T-helper 2 cell treated with Interferon-gamma antibody and Interleukin-4, amounts not matched to agents 5 μg/mL and 100 μg/mL, for 36 hours (primary cell): ENCODE data around the gene JSRP1.

ENCODE experiments used
- DNase-seq: peaks from one replicate; pipeline ENCODE4 v3.0.0; 2021; ENCODE audit warnings: low spot score
- H3K27ac Mint-ChIP-seq: one replicate; pipeline ENCODE4 v1.8.0; 2021; ENCODE audit warnings: mild to moderate bottlenecking, mixed read lengths
- H3K27me3 Mint-ChIP-seq: one replicate; pipeline ENCODE4 v1.8.0; 2021; ENCODE audit warnings: low read depth, mixed read lengths
- H3K36me3 Mint-ChIP-seq: one replicate; pipeline ENCODE4 v1.8.0; 2021; ENCODE audit warnings: low read depth, mixed read lengths
- H3K4me1 Mint-ChIP-seq: one replicate; pipeline ENCODE4 v1.8.0; 2021; ENCODE audit warnings: low read depth, mixed read lengths
- H3K4me3 Mint-ChIP-seq: one replicate; pipeline ENCODE4 v1.8.0; 2022; ENCODE audit warnings: mild to moderate bottlenecking, moderate library complexity, mixed read lengths
- H3K9me3 Mint-ChIP-seq: one replicate; pipeline ENCODE4 v1.8.0; 2021; ENCODE audit warnings: mixed read lengths

The JSRP1 gene

GRCh38 chr19:2255982-2256685, at the start of gene JSRP1:
TSS of gene JSRP1 (minus strand) at chr19:2256417. CDS start at chr19:2255314, 1,103 bp downstream.
- H3K4me3 Mint-ChIP-seq: no peak within 1 kb of the TSS
- H3K36me3 Mint-ChIP-seq: no peaks in the 10 kb centered on the region
- peaks cover 19% of the 10 kb centered on the region for H3K4me1 Mint-ChIP-seq
- DNase-seq: no peak
- H3K27me3 Mint-ChIP-seq: peaks cover 15% of the 10 kb centered on the region
- H3K9me3 Mint-ChIP-seq: no peaks in the 10 kb centered on the region
- peak within 1 kb of the TSS; percentile 85 for H3K27ac Mint-ChIP-seq

GRCh38 chr19:2305452-2306280, 49.4 kb upstream of the JSRP1 start:
- H3K27ac Mint-ChIP-seq: no peak overlapping the region
- H3K36me3 Mint-ChIP-seq: no peaks in the 10 kb centered on the region
- no peak for DNase-seq
- no peaks in the 10 kb centered on the region for H3K9me3 Mint-ChIP-seq
- peaks cover 71% of the 10 kb centered on the region for H3K27me3 Mint-ChIP-seq
- no peak overlapping the region for H3K4me3 Mint-ChIP-seq
- peaks cover 6% of the 10 kb centered on the region for H3K4me1 Mint-ChIP-seq

- peaks cover 49% of the 10 kb centered on the region for H3K27me3 Mint-ChIP-seq
- H3K36me3 Mint-ChIP-seq: no peaks in the 10 kb centered on the region
- DNase-seq: no peak
- no peak overlapping the region for H3K27ac Mint-ChIP-seq
- H3K9me3 Mint-ChIP-seq: no peaks in the 10 kb centered on the region
- H3K4me1 Mint-ChIP-seq: peaks cover 4% of the 10 kb centered on the region
- no peak overlapping the region for H3K4me3 Mint-ChIP-seq
These were observed 47.1 kb upstream of the JSRP1 start for GRCh38 chr19:2303211-2303798.

- peaks cover 4% of the 10 kb centered on the region for H3K4me1 Mint-ChIP-seq
- H3K4me3 Mint-ChIP-seq: no peak overlapping the region
These were observed 46.3 kb upstream of the JSRP1 start for GRCh38 chr19:2302319-2303210.

GRCh38 chr19:2300533-2300932, 44.3 kb upstream of the JSRP1 start:
- Mint-ChIP-seq H3K36me3 (no peaks in the 10 kb centered on the region), H3K4me1 (peaks cover 4% of the 10 kb centered on the region), H3K4me3 (no peak overlapping the region), H3K9me3 (no peaks in the 10 kb centered on the region), H3K27ac (no peak overlapping the region), H3K27me3 (peaks cover 32% of the 10 kb centered on the region)
- no peak for DNase-seq

More at GRCh38 chr19:2302319-2303210, 46.3 kb upstream of the JSRP1 start:
- H3K9me3 Mint-ChIP-seq: no peaks in the 10 kb centered on the region
- no peaks in the 10 kb centered on the region for H3K36me3 Mint-ChIP-seq
- H3K27ac Mint-ChIP-seq: no peak overlapping the region
- peaks cover 49% of the 10 kb centered on the region for H3K27me3 Mint-ChIP-seq
- DNase-seq: no peak

- Mint-ChIP-seq H3K9me3 (no peaks in the 10 kb centered on the region), H3K27me3 (peaks cover 2% of the 10 kb centered on the region), H3K4me3 (no peak overlapping the region), H3K27ac (no peak overlapping the region), H3K4me1 (peaks cover 2% of the 10 kb centered on the region), H3K36me3 (peaks cover 17% of the 10 kb centered on the region)
- DNase-seq: no peak
These were observed 39.9 kb upstream of the JSRP1 start for GRCh38 chr19:2296141-2296540.

- H3K4me3 Mint-ChIP-seq: no peak overlapping the region
- DNase-seq: no peak
- no peaks in the 10 kb centered on the region for H3K9me3 Mint-ChIP-seq
- H3K27ac Mint-ChIP-seq: no peak overlapping the region
- H3K4me1 Mint-ChIP-seq: peaks cover 2% of the 10 kb centered on the region
- H3K27me3 Mint-ChIP-seq: no peaks in the 10 kb centered on the region
- H3K36me3 Mint-ChIP-seq: peaks cover 23% of the 10 kb centered on the region
These were observed 38.6 kb upstream of the JSRP1 start for GRCh38 chr19:2294687-2295335.

- peak overlapping the region; percentile 79 for H3K4me3 Mint-ChIP-seq
- H3K36me3 Mint-ChIP-seq: peaks cover 26% of the 10 kb centered on the region
- H3K27ac Mint-ChIP-seq: no peak overlapping the region
- no peaks in the 10 kb centered on the region for H3K27me3 Mint-ChIP-seq
- no peak for DNase-seq
- H3K9me3 Mint-ChIP-seq: no peaks in the 10 kb centered on the region
- peaks cover 17% of the 10 kb centered on the region for H3K4me1 Mint-ChIP-seq
These were observed 35.1 kb upstream of the JSRP1 start for GRCh38 chr19:2291185-2291751.

GRCh38 chr19:2290441-2291184, 34.4 kb upstream of the JSRP1 start:
- H3K4me3 Mint-ChIP-seq: peak overlapping the region; percentile 79
- H3K27me3 Mint-ChIP-seq: no peaks in the 10 kb centered on the region
- H3K36me3 Mint-ChIP-seq: peaks cover 26% of the 10 kb centered on the region
- H3K9me3 Mint-ChIP-seq: no peaks in the 10 kb centered on the region
- peak overlapping the region; percentile 77 for H3K27ac Mint-ChIP-seq
- H3K4me1 Mint-ChIP-seq: peaks cover 17% of the 10 kb centered on the region
- DNase-seq: no peak

GRCh38 chr19:2289714-2290435, 33.7 kb upstream of the JSRP1 start:
- H3K4me3 Mint-ChIP-seq: peak overlapping the region; percentile 89
- H3K9me3 Mint-ChIP-seq: no peaks in the 10 kb centered on the region
- peaks cover 24% of the 10 kb centered on the region for H3K36me3 Mint-ChIP-seq
- DNase-seq: peak; percentile 61
- H3K27ac Mint-ChIP-seq: peak overlapping the region; percentile 98
- H3K4me1 Mint-ChIP-seq: peaks cover 17% of the 10 kb centered on the region
- no peaks in the 10 kb centered on the region for H3K27me3 Mint-ChIP-seq

- Mint-ChIP-seq H3K4me3 (peak overlapping the region; percentile 89), H3K27ac (peak overlapping the region; percentile 98), H3K4me1 (peaks cover 17% of the 10 kb centered on the region), H3K36me3 (peaks cover 21% of the 10 kb centered on the region), H3K27me3 (no peaks in the 10 kb centered on the region), H3K9me3 (no peaks in the 10 kb centered on the region)
- DNase-seq: no peak
These were observed 32.8 kb upstream of the JSRP1 start for GRCh38 chr19:2288818-2289713.
